Small intestine (tissue), 7 donors: ENCODE data around the gene GABPA. TPM values are rescaled to one million over a fixed set of nuclear protein-coding genes. Genes with fewer than 3 reads are reported as not detected.

Experiments
- DNase-seq, 2 donors: peaks; one replicate each; pipeline versions ENCODE4 v3.0.0 to v3.0.0-alpha.2; 2013
- FAIRE-seq: peaks from 2 replicates; lab custom pipeline; 2012; peaks lifted over from hg19 to GRCh38; lab: Jason Lieb, UNC
- H3K27ac ChIP-seq, 3 donors: one replicate each; pipeline ENCODE4 v1.5.1; 2013; ENCODE audit warnings: low read length in 2 of 3, mild to moderate bottlenecking in 2 of 3, control low read depth in 1 of 3, inconsistent platforms in 1 of 3, low read depth in 1 of 3, moderate library complexity in 1 of 3
- H3K27me3 ChIP-seq, 3 donors: one replicate each; pipeline ENCODE4 v1.6.1; 2013; ENCODE audit warnings: low read length in 3 of 3, inconsistent platforms in 1 of 3; ENCODE audit not compliant: control insufficient read depth in 3 of 3, insufficient read depth in 3 of 3
- H3K36me3 ChIP-seq, 3 donors: one replicate each; pipeline ENCODE4 v1.6.1; 2013; ENCODE audit warnings: low read length in 3 of 3, inconsistent platforms in 1 of 3, low read depth in 1 of 3, mild to moderate bottlenecking in 1 of 3, moderate library complexity in 1 of 3; ENCODE audit not compliant: control insufficient read depth in 3 of 3, insufficient read depth in 2 of 3
- H3K4me1 ChIP-seq, 3 donors: one replicate each; pipeline ENCODE4 v1.6.1; 2013; ENCODE audit warnings: low read length in 2 of 3, inconsistent platforms in 1 of 3, low read depth in 1 of 3, mild to moderate bottlenecking in 1 of 3, moderate library complexity in 1 of 3; ENCODE audit not compliant: control insufficient read depth in 3 of 3, insufficient read depth in 2 of 3
- H3K4me3 ChIP-seq, 3 donors: one replicate each; pipeline ENCODE4 v1.5.1; 2013; ENCODE audit warnings: low read length in 3 of 3, control low read depth in 1 of 3, inconsistent platforms in 1 of 3, low read depth in 1 of 3, mild to moderate bottlenecking in 1 of 3, moderate library complexity in 1 of 3
- H3K9me3 ChIP-seq, 2 donors: one replicate each; pipeline ENCODE4 v1.6.1; 2013; ENCODE audit warnings: low read depth in 1 of 2, low read length in 1 of 2; ENCODE audit not compliant: control insufficient read depth in 2 of 2, insufficient read depth in 1 of 2
- WGBS, 3 donors: extraction: QIAGEN DNeasy Blood & Tissue Kit; methylation state at CpG; one replicate each; pipeline ENCODE4 v1.1.7; 2013; 5-methylcytosine and 5-hydroxymethylcytosine counted together
- polyA plus RNA-seq, 4 donors: library from polyadenylated mRNA; stranded (reverse) in 3 of 4; unstranded in 1 of 4; fragments of 200-250 nt in 3 of 4; fragments of 120-200 nt in 1 of 4; gene quantifications; one replicate each; pipeline versions ENCODE4 v1.2.1 to v1.2.3, GENCODE V29; 2013
- donor health status: healthy with polysubstance abuse.
- donor health status: control.
- donor health status: control.
- donor health status: Bipolar disorder and iron deficiency.
- donor health status: healthy.

GABPA gene
- polyA plus RNA-seq, 4 donors, result 10.3 to 24.8 (median 10.7) TPM

GRCh38 chr21:25806060-25806459 is 71.3 kb downstream of the GABPA start:
- WGBS, 3 donors, result 63 to 79% (median 69%) methylated on average over 4 of the region's 4 CpGs
- FAIRE-seq, result no peak
- Histone ChIP-seq H3K27me3 (no peaks in the 10 kb centered on the region), H3K36me3 (no peaks in the 10 kb centered on the region), H3K9me3 (no peaks in the 10 kb centered on the region), H3K27ac (no peak overlapping the region), H3K4me1 (no peaks in the 10 kb centered on the region), H3K4me3 (no peak overlapping the region)
- DNase-seq, result no peak

- H3K27me3 ChIP-seq, result no peaks in the 10 kb centered on the region
- no peak overlapping the region for H3K27ac ChIP-seq
- no peaks in the 10 kb centered on the region for H3K36me3 ChIP-seq
- DNase-seq, result no peak
- no peak for FAIRE-seq
- 71 to 88% (median 80%) methylated on average over 6 of the region's 6 CpGs for WGBS, 3 donors
- no peak overlapping the region for H3K4me3 ChIP-seq
- no peaks in the 10 kb centered on the region for H3K4me1 ChIP-seq
- H3K9me3 ChIP-seq, result no peaks in the 10 kb centered on the region
Observed at GRCh38 chr21:25807191-25807590, 72.4 kb downstream of the GABPA start.

GRCh38 chr21:25809013-25809412 is 74.2 kb downstream of the GABPA start:
- FAIRE-seq, result no peak
- no peak overlapping the region for H3K27ac ChIP-seq

GRCh38 chr21:25811186-25811585 is 76.4 kb downstream of the GABPA start:
- no peak for FAIRE-seq
- Histone ChIP-seq H3K27me3 (no peaks in the 10 kb centered on the region), H3K27ac (no peak overlapping the region), H3K36me3 (no peaks in the 10 kb centered on the region), H3K4me3 (no peak overlapping the region), H3K9me3 (no peaks in the 10 kb centered on the region), H3K4me1 (no peaks in the 10 kb centered on the region)
- DNase-seq, result no peak
- WGBS, 3 donors, result 92 to 98% (median 92%) methylated on average over 1 of the region's 1 CpG

More at GRCh38 chr21:25809013-25809412, 74.2 kb downstream of the GABPA start:
- DNase-seq, result no peak
- no peaks in the 10 kb centered on the region for H3K36me3 ChIP-seq
- no peaks in the 10 kb centered on the region for H3K4me1 ChIP-seq
- H3K9me3 ChIP-seq, result no peaks in the 10 kb centered on the region
- no peak overlapping the region for H3K4me3 ChIP-seq
- H3K27me3 ChIP-seq, result no peaks in the 10 kb centered on the region

- H3K27ac ChIP-seq, result no peak overlapping the region
- no peak overlapping the region for H3K4me3 ChIP-seq
- no peaks in the 10 kb centered on the region for H3K9me3 ChIP-seq
- no peaks in the 10 kb centered on the region for H3K4me1 ChIP-seq
- WGBS, 3 donors, result 93 to 100% (median 95%) methylated on average over 1 of the region's 1 CpG
- H3K36me3 ChIP-seq, result no peaks in the 10 kb centered on the region
- no peak for FAIRE-seq
- H3K27me3 ChIP-seq, result peaks cover 0 to 2% (median 0%) of the 10 kb centered on the region in 3 donors
- DNase-seq, result no peak
Observed at GRCh38 chr21:25813917-25814316, 79.1 kb downstream of the GABPA start.

GRCh38 chr21:25818121-25818520 is 83.3 kb downstream of the GABPA start:
- no peak overlapping the region for H3K4me3 ChIP-seq
- FAIRE-seq (no peak), DNase-seq (no peak)
- no peak overlapping the region for H3K27ac ChIP-seq
- no peaks in the 10 kb centered on the region for H3K4me1 ChIP-seq
- H3K9me3 ChIP-seq, result no peaks in the 10 kb centered on the region
- 54 to 68% (median 65%) methylated on average over 5 of the region's 5 CpGs for WGBS, 3 donors
- no peaks in the 10 kb centered on the region for H3K36me3 ChIP-seq
- H3K27me3 ChIP-seq, result peaks cover 0 to 2% (median 0%) of the 10 kb centered on the region in 3 donors

- no peak for DNase-seq
- H3K9me3 ChIP-seq, result no peaks in the 10 kb centered on the region
- H3K36me3 ChIP-seq, result no peaks in the 10 kb centered on the region
- FAIRE-seq, result no peak
- H3K4me3 ChIP-seq, result no peak overlapping the region
- no peak overlapping the region for H3K27ac ChIP-seq
- peaks cover 0 to 2% (median 0%) of the 10 kb centered on the region in 3 donors for H3K27me3 ChIP-seq
- H3K4me1 ChIP-seq, result no peaks in the 10 kb centered on the region
- 51 to 67% (median 59%) methylated on average over 1 of the region's 1 CpG for WGBS, 3 donors
Observed at GRCh38 chr21:25818551-25818950, 83.8 kb downstream of the GABPA start.

Other genes starting within 250 kb of the GABPA start
- 10 to 100 TPM; 31.1 to 42.9 (median 31.2) TPM for gene MRPL39, start 127.5 kb upstream of the GABPA start, polyA plus RNA-seq
- 10 to 100 TPM in 1 of 4 donors, 1 to 10 TPM in 1, under 1 TPM in 1, not detected in 1; 0.27 to 13.3 (median 6.3) TPM for gene JAM2, start 95.7 kb upstream of the GABPA start, polyA plus RNA-seq
- 100 to 1,000 TPM; 235 to 902 (median 549) TPM for gene ATP5PF, start 68 bp upstream of the GABPA start, polyA plus RNA-seq